ENCODE results near the gene PRDM11. TPM values are rescaled to one million over a fixed set of nuclear protein-coding genes. Genes with fewer than 3 reads are reported as not detected.

Gene PRDM11
- total RNA-seq = under 1 TPM; 0.61 to 0.94 TPM

DNA sequence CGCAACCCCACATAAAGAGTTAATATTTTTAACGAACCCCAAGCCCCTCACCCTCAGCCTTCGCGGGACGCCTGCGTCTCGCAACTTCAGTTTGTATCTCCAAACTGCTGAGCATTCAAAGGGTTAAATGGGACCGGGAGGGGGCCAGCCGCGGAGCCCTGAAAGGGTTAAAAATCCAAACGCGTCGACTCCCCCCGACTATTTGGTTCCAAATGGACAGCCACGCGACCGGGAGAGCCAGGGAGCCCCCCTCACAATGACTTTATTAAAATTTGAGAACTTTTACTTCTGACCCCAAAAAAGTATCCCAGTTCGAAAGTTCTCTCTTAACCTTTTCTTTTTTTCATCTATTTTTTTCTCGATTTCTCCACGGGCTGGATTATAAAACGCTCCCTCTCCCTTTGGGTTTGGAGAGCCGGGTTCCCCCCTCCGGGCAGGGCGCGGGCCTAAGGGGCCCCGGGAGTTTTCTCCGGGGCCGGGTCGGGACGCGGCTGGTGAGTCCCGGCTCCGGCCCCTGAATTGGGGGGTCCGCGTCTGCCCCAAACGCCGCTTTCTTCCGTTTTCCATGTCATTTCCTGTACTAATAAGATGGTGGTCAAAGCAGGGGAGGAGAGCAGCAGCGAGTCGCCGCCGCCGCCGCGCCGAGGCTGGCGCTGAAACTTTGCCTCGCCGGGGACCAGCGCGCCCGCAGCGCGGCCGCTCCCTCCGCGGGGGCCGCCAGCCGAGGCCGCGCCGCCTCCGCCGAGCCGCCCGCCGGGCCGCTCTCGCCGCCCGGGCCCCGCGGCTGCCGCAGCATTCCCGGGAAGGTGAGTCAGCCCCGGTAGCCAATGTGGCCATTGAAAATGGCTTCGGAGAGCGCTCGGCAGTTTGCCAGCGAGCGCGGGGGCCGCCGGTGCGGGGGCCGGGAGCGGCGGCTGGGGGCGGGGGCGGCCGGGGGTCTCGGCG is at the start of gene PRDM11:
Gene PRDM11 (plus strand): TSS at position 568 of the 945 bp plus-strand sequence. CDS start 35,128 bp downstream, outside the sequence.
- ChIA-PET POLR2A (no interaction called here), CTCF (no interaction called here)
- intact Hi-C loops (cut with DNase I, micrococcal nuclease) = loop anchor here (1.0 to 10.0 kb wide), 9 partner anchors 34 to 771 kb away; partner anchors contain the start of genes CD82 (in 1 of the 2), CHST1 (in 1 of the 2), PEX16 (in 1 of the 2) and SLC35C1 (in 1 of the 2)
- no peaks in the 10 kb centered on the region for H3K9me3 Mint-ChIP-seq (ENCODE audit: low read depth)
- H3K27me3 Mint-ChIP-seq = peaks cover 16% of the 10 kb centered on the region
- H3K4me1 Mint-ChIP-seq = peaks cover 19% of the 10 kb centered on the region
- peak within 1 kb of the TSS; percentile 74 for H3K27ac Mint-ChIP-seq
- ATAC-seq (peak; percentile 34), DNase-seq (peak; percentile 72)
- peak within 1 kb of the TSS; percentile 81 for H3K4me3 Mint-ChIP-seq
- no peaks in the 10 kb centered on the region for H3K36me3 Mint-ChIP-seq (ENCODE audit: low read depth)

GRCh38 chr11:45097721-45098493 is 48.5 kb upstream of the PRDM11 start:
- no peak overlapping the region for H3K27ac Mint-ChIP-seq
- no peaks in the 10 kb centered on the region for H3K9me3 Mint-ChIP-seq (ENCODE audit: low read depth)
- H3K4me3 Mint-ChIP-seq = no peak overlapping the region
- intact Hi-C loops (cut with DNase I, micrococcal nuclease) = no loop called here
- ATAC-seq (no peak), DNase-seq (peak; percentile 64)
- ChIA-PET POLR2A (no interaction called here), CTCF (interaction anchor here (0.6 to 20.4 kb wide), 3 partner anchors 112 to 673 kb away, joined by 3 to 798 read pairs (median 3); no protein-coding TSS in a partner anchor)
- peaks cover 7% of the 10 kb centered on the region for H3K27me3 Mint-ChIP-seq
- H3K36me3 Mint-ChIP-seq (ENCODE audit: low read depth) = no peaks in the 10 kb centered on the region
- H3K4me1 Mint-ChIP-seq = peaks cover 25% of the 10 kb centered on the region

GRCh38 chr11:45098929-45099328 is 47.5 kb upstream of the PRDM11 start:
- ATAC-seq (no peak), DNase-seq (no peak)
- Mint-ChIP-seq H3K27ac (no peak overlapping the region), H3K27me3 (peaks cover 7% of the 10 kb centered on the region), H3K4me1 (peaks cover 19% of the 10 kb centered on the region), H3K36me3 (ENCODE audit: low read depth) (no peaks in the 10 kb centered on the region), H3K4me3 (no peak overlapping the region), H3K9me3 (ENCODE audit: low read depth) (no peaks in the 10 kb centered on the region)
- intact Hi-C loops (cut with DNase I, micrococcal nuclease) = no loop called here
- CTCF ChIA-PET = interaction anchor here (0.7 to 20.4 kb wide), 2 partner anchors 139 to 162 kb away, joined by 3 to 798 read pairs; no protein-coding TSS in a partner anchor
- POLR2A ChIA-PET = no interaction called here

DNA sequence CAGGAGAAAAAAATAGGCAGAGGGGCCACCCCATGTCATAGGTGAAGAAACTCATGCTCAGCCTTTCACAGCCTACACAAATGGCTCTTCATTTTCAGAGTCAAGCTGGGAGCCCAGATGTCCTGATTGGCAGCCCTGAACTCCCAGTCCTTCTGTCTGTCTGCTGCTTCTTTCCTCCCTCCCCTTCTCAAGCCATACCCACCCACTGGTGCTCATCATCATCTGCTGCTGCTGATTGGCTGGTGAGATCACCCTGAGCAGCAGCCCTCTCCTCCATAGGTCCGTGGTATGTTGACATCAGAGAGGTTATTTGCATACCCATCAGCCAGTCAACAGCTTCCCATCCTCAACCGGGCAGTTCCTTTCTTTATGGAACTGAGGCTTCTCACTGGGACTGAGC is 46.1 kb upstream of the PRDM11 start:
- ChIA-PET CTCF (interaction anchor here (0.5 to 20.4 kb wide), 6 partner anchors 10 to 240 kb away, joined by 3 to 798 read pairs (median 4); no protein-coding TSS in a partner anchor), POLR2A (interaction anchor here (1.4 kb wide), 1 partner anchor 20 kb away, joined by 3 read pairs; no protein-coding TSS in a partner anchor)
- no peak overlapping the region for H3K27ac Mint-ChIP-seq
- intact Hi-C loops (cut with DNase I, micrococcal nuclease) = loop anchor here in 1 of 2 experiments (5.0 kb wide), 1 partner anchor 373 kb away; the partner anchor contains the start of gene TSPAN18
- H3K27me3 Mint-ChIP-seq = peaks cover 7% of the 10 kb centered on the region
- no peaks in the 10 kb centered on the region for H3K9me3 Mint-ChIP-seq (ENCODE audit: low read depth)
- H3K36me3 Mint-ChIP-seq (ENCODE audit: low read depth) = no peaks in the 10 kb centered on the region
- DNase-seq = peak; percentile 25
- peaks cover 18% of the 10 kb centered on the region for H3K4me1 Mint-ChIP-seq
- peak; percentile 31 for ATAC-seq
- H3K4me3 Mint-ChIP-seq = no peak overlapping the region

- no peaks in the 10 kb centered on the region for H3K36me3 Mint-ChIP-seq (ENCODE audit: low read depth)
- intact Hi-C loops (cut with DNase I, micrococcal nuclease) = loop anchor here in 1 of 2 experiments (5.0 kb wide), 1 partner anchor 375 kb away; the partner anchor contains the start of gene TSPAN18
- H3K4me1 Mint-ChIP-seq = peaks cover 18% of the 10 kb centered on the region
- CTCF ChIA-PET = interaction anchor here (0.8 to 20.4 kb wide), 13 partner anchors 8 to 236 kb away, joined by 3 to 798 read pairs (median 5); partner anchors contain the start of gene TP53I11
- peaks cover 7% of the 10 kb centered on the region for H3K27me3 Mint-ChIP-seq
- H3K4me3 Mint-ChIP-seq = no peak overlapping the region
- H3K9me3 Mint-ChIP-seq (ENCODE audit: low read depth) = no peaks in the 10 kb centered on the region
- ATAC-seq = peak; percentile 6
- DNase-seq = no peak
- no peak overlapping the region for H3K27ac Mint-ChIP-seq
- POLR2A ChIA-PET = no interaction called here
These were observed 44.1 kb upstream of the PRDM11 start for GRCh38 chr11:45102361-45102809.

GRCh38 chr11:45102810-45103621 is 43.4 kb upstream of the PRDM11 start:
- peak overlapping the region; percentile 47 for H3K4me3 Mint-ChIP-seq
- DNase-seq (peak; percentile 85), ATAC-seq (peak; percentile 98)
- ChIA-PET CTCF (interaction anchor here (0.5 to 20.4 kb wide), 31 partner anchors 9 to 476 kb away, joined by 3 to 798 read pairs (median 3); partner anchors contain the start of gene TP53I11), POLR2A (no interaction called here)
- H3K9me3 Mint-ChIP-seq (ENCODE audit: low read depth) = no peaks in the 10 kb centered on the region
- H3K36me3 Mint-ChIP-seq (ENCODE audit: low read depth) = no peaks in the 10 kb centered on the region
- H3K27ac Mint-ChIP-seq = peak overlapping the region; percentile 59
- peaks cover 7% of the 10 kb centered on the region for H3K27me3 Mint-ChIP-seq
- intact Hi-C loops (cut with DNase I, micrococcal nuclease) = loop anchor here (1.0 to 5.0 kb wide), 3 partner anchors 167 to 376 kb away; partner anchors contain the start of gene TSPAN18 (in 1 of the 2)
- H3K4me1 Mint-ChIP-seq = peaks cover 18% of the 10 kb centered on the region

GRCh38 chr11:45104006-45104789 is 42.2 kb upstream of the PRDM11 start:
- intact Hi-C loops (cut with DNase I, micrococcal nuclease) = loop anchor here in 1 of 2 experiments (5.0 kb wide), 1 partner anchor 377 kb away; the partner anchor contains the start of gene TSPAN18
- CTCF ChIA-PET = interaction anchor here (0.5 to 20.4 kb wide), 40 partner anchors 8 to 667 kb away, joined by 3 to 798 read pairs (median 3); partner anchors contain the start of gene TP53I11
- peaks cover 18% of the 10 kb centered on the region for H3K4me1 Mint-ChIP-seq
- H3K4me3 Mint-ChIP-seq = no peak overlapping the region
- no peaks in the 10 kb centered on the region for H3K36me3 Mint-ChIP-seq (ENCODE audit: low read depth)
- POLR2A ChIA-PET = no interaction called here
- no peak for DNase-seq
- no peak for ATAC-seq
- peaks cover 2% of the 10 kb centered on the region for H3K27me3 Mint-ChIP-seq
- no peaks in the 10 kb centered on the region for H3K9me3 Mint-ChIP-seq (ENCODE audit: low read depth)
- no peak overlapping the region for H3K27ac Mint-ChIP-seq

DNA sequence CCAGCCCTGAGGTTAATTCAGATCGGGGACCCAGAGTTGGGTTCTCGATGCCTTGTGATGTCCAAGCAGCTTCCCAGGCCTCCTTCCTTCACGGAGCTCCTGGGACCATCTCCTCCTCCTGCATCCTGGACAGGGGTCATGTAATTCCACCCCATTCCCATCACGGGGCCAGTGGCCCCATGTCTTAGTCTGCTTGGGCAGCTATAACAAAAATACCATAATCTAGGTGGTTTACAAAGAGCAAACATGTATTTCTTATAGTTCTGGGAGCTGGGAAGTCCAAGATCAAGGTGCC is 41.7 kb upstream of the PRDM11 start:
- Mint-ChIP-seq H3K9me3 (ENCODE audit: low read depth) (no peaks in the 10 kb centered on the region), H3K36me3 (ENCODE audit: low read depth) (no peaks in the 10 kb centered on the region), H3K4me3 (no peak overlapping the region), H3K27ac (no peak overlapping the region), H3K27me3 (peaks cover under 1% of the 10 kb centered on the region), H3K4me1 (peaks cover 18% of the 10 kb centered on the region)
- ChIA-PET CTCF (interaction anchor here (0.5 to 20.4 kb wide), 26 partner anchors 8 to 244 kb away, joined by 3 to 798 read pairs (median 4); partner anchors contain the start of gene TP53I11), POLR2A (no interaction called here)
- DNase-seq (no peak), ATAC-seq (no peak)
- intact Hi-C loops (cut with DNase I, micrococcal nuclease) = loop anchor here in 1 of 2 experiments (1.0 to 5.0 kb wide), 2 partner anchors 177 to 377 kb away; partner anchors contain the start of gene TSPAN18

- Mint-ChIP-seq H3K9me3 (ENCODE audit: low read depth) (no peaks in the 10 kb centered on the region), H3K4me3 (no peak overlapping the region), H3K4me1 (peaks cover 16% of the 10 kb centered on the region), H3K27ac (no peak overlapping the region), H3K36me3 (ENCODE audit: low read depth) (no peaks in the 10 kb centered on the region), H3K27me3 (no peaks in the 10 kb centered on the region)
- ChIA-PET POLR2A (no interaction called here), CTCF (interaction anchor here (0.5 to 20.4 kb wide), 25 partner anchors 9 to 244 kb away, joined by 3 to 798 read pairs (median 4); partner anchors contain the start of gene TP53I11)
- intact Hi-C loops (cut with DNase I, micrococcal nuclease) = loop anchor here in 1 of 2 experiments (1.0 kb wide), 1 partner anchor 178 kb away; no protein-coding TSS in a partner anchor
- peak; percentile 47 for ATAC-seq
- peak; percentile 79 for DNase-seq
These were observed 41.0 kb upstream of the PRDM11 start for GRCh38 chr11:45105233-45105983.
